AG09309 (cell line): ENCODE measurements around the gene ADPRHL1.
"Not testable (repeated sequence)": the region's sequence is repeated elsewhere in the genome, so short reads cannot be mapped to it uniquely, and the experiment has no call there.

Experiments
- DNase-seq: peaks from one replicate; pipeline ENCODE4 v3.0.0-alpha.2; 2010; ENCODE audit warnings: low read depth
- H3K4me3 ChIP-seq: 2 replicates; pipeline ENCODE4 v1.5.1; 2011; ENCODE audit warnings: mild to moderate bottlenecking, low read depth, low read length, moderate library complexity; ENCODE audit not compliant: control insufficient read depth
- CTCF ChIP-seq: IDR thresholded peaks from 2 replicates; pipeline ENCODE4 v1.5.1; 2011; ENCODE audit warnings: mild to moderate bottlenecking, low read depth, low read length, inconsistent platforms; ENCODE audit not compliant: insufficient read depth, control insufficient read depth; ENCODE audit errors: missing control alignments

The ADPRHL1 gene

GRCh38 chr13:113450861-113451620, 2.2 kb downstream of the ADPRHL1 start:
- DNase-seq, H3K4me3 ChIP-seq: not testable (repeated sequence)
- TF ChIP-seq CTCF, result peak; percentile 46

GRCh38 chr13:113450348-113450744, 2.9 kb downstream of the ADPRHL1 start:
- H3K4me3 ChIP-seq, DNase-seq: not testable (repeated sequence)

GRCh38 chr13:113449693-113450347, 3.5 kb downstream of the ADPRHL1 start:
- no peak for DNase-seq
- no peak for TF ChIP-seq CTCF
- H3K4me3 ChIP-seq, result peak overlapping the region; percentile 30

GRCh38 chr13:113448885-113449692, 4.2 kb downstream of the ADPRHL1 start:
- no peak for TF ChIP-seq CTCF
- peak overlapping the region; percentile 30 for H3K4me3 ChIP-seq
- no peak for DNase-seq

- no peak for DNase-seq
- H3K4me3 ChIP-seq, result no peak overlapping the region; the same call in none of the 2 replicates
- no peak for TF ChIP-seq CTCF
These were observed 4.8 kb downstream of the ADPRHL1 start for GRCh38 chr13:113448545-113448884.

- no peak for TF ChIP-seq CTCF
- DNase-seq, result no peak
- H3K4me3 ChIP-seq, result no peak overlapping the region
These were observed 5.7 kb downstream of the ADPRHL1 start for GRCh38 chr13:113447596-113447995.

GRCh38 chr13:113446488-113446854, 6.8 kb downstream of the ADPRHL1 start:
- no peak for DNase-seq
- TF ChIP-seq CTCF, result no peak

More at GRCh38 chr13:113446488-113446854, 6.8 kb downstream of the ADPRHL1 start:
- H3K4me3 ChIP-seq, result no peak overlapping the region
